ENCODE measurements around the gene SNN. TPM values are rescaled to one million over a fixed set of nuclear protein-coding genes. Genes with fewer than 3 reads are reported as not detected.

Gene SNN
- total and polyA plus RNA-seq, 2 of the 8 experiments (the other 6 are each of a cell fraction or from before 2014, with no cell fraction given), result 37.4 to 66.9 TPM

DNA sequence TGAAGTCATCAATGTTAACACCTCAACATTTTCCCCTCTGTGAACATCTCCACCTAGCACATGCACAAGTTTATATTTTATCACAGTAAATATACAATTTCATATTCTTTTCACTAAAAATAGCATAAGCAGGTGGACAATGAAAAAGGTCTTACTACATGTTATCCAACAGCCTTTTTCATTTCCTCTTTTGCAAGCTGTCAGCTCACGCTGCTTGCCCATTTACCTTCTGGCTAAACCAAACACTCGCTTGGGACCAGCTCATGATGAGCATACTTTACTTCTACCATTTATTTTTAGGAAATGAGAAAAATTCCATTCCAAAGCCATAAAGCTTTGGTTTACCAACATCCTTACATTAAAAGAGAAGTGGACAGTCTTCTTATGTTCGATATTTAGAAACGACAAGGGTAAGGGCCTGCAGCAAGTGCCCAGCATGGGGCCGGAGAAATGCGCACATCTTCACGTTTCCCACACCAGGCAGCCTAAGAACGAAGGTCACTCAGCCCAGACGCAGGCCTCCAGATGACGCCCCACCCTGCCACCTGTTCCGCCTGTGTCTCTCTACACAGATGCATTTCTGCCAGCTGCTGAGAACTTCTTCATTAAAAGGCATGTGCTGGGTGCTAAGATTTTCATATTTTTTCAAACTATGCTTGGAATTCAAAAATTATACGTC, 13.9 kb downstream of the SNN start:
- Histone ChIP-seq H3K9ac (replicated peaks in 1 of 4; ENCODE audit: extremely low read depth in 1 of 4, low read depth in 3 of 4, low read length in 3 of 4) (no peak overlapping the region), H2BK12ac (ENCODE audit: low read depth, low read length) (no peak overlapping the region), H3K36me3 (ENCODE audit: control insufficient read depth in 2 of 4, insufficient read depth in 4 of 4, low read length in 3 of 4) (peaks cover 3 to 24% (median 16%) of the 10 kb centered on the region in 4 experiments; a peak in 5 of 8 replicates), H3K56ac (replicated peaks; ENCODE audit: insufficient read length, low read depth, low read length) (no peak overlapping the region), H4K5ac (ENCODE audit: insufficient read length, low read depth, low read length) (no peak overlapping the region), H3K14ac (ENCODE audit: insufficient read length) (no peak overlapping the region), H4K20me1 (replicated peaks in 1 of 2; ENCODE audit: control insufficient read depth in 1 of 2, insufficient read depth in 2 of 2, low read length in 2 of 2) (peaks cover 1 to 14% of the 10 kb centered on the region in 2 experiments), H3K27ac (ENCODE audit: low read depth, low read length) (no peak overlapping the region), H2BK5ac (ENCODE audit: low read depth, low read length) (no peak overlapping the region), H3K4me3 (ENCODE audit: extremely low read depth in 1 of 4, insufficient read depth in 2 of 4, low read depth in 3 of 4, low read length in 4 of 4) (no peak overlapping the region), H2BK20ac (ENCODE audit: low read length) (no peak overlapping the region), H3K23ac (ENCODE audit: insufficient read length) (no peak overlapping the region), H2AFZ (ENCODE audit: low read length) (no peak overlapping the region), H3K79me2 (ENCODE audit: control insufficient read depth in 1 of 2, insufficient read depth in 2 of 2, low read length in 2 of 2) (no peaks in the 10 kb centered on the region), H3K79me1 (ENCODE audit: low read depth, low read length) (peaks cover 7% of the 10 kb centered on the region), H3K27me3 (replicated peaks in 1 of 4; ENCODE audit: control insufficient read depth in 3 of 4, extremely low read depth in 1 of 4, insufficient read depth in 3 of 4, low read length in 3 of 4) (no peaks in the 10 kb centered on the region), H3K9me3 (ENCODE audit: insufficient read depth in 2 of 2, low read depth in 1 of 2, low read length in 1 of 2) (no peaks in the 10 kb centered on the region), H3K4me2 (ENCODE audit: insufficient read depth in 1 of 2, low read depth in 2 of 2, low read length in 2 of 2) (no peak overlapping the region), H3K18ac (ENCODE audit: extremely low read depth, low read length) (no peak overlapping the region), H2BK120ac (replicated peaks; ENCODE audit: low read depth, low read length) (no peak overlapping the region), H3K23me2 (ENCODE audit: low read depth, low read length) (no peaks in the 10 kb centered on the region), H3K4me1 (replicated peaks in 1 of 4; ENCODE audit: control insufficient read depth in 3 of 4, insufficient read depth in 4 of 4, low read length in 3 of 4) (peaks cover 0 to 2% (median 0%) of the 10 kb centered on the region in 4 experiments; a peak in 2 of 7 replicates), H2AK5ac (ENCODE audit: low read depth, low read length) (no peak overlapping the region), H2BK15ac (ENCODE audit: low read length) (no peak overlapping the region), H3K4ac (replicated peaks; ENCODE audit: insufficient read length, low read depth, low read length) (no peak overlapping the region), H4K91ac (replicated peaks; ENCODE audit: insufficient read length, low read length) (no peak overlapping the region), H4K8ac (ENCODE audit: extremely low read depth, insufficient read depth, low read length) (0 out of 2 replicates have a peak overlapping the region, but pooled peaks have one; percentile 62)
- ChIA-PET CTCF (ENCODE audit: partially characterized antibody) (interaction anchor here (0.6 to 1.1 kb wide), 2 partner anchors 33 to 44 kb away, joined by 4 read pairs; no protein-coding TSS in a partner anchor), POLR2A (ENCODE audit: partially characterized antibody) (interaction anchor here (0.6 to 2.6 kb wide), 3 partner anchors 10 to 369 kb away, joined by 3 to 6 read pairs (median 4); no protein-coding TSS in a partner anchor)
- TF ChIP-seq, protein P1, sequence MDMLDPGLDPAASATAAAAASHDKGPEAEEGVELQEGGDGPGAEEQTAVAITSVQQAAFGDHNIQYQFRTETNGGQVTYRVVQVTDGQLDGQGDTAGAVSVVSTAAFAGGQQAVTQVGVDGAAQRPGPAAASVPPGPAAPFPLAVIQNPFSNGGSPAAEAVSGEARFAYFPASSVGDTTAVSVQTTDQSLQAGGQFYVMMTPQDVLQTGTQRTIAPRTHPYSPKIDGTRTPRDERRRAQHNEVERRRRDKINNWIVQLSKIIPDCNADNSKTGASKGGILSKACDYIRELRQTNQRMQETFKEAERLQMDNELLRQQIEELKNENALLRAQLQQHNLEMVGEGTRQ (IDR thresholded peaks at IDR 0.05; ENCODE audit: low read length), result no peak
- TF ChIP-seq JUND (IDR thresholded peaks at IDR 0.05; ENCODE audit: low read length) (no peak), BACH1 (IDR thresholded peaks at IDR 0.05; ENCODE audit: low read length) (no peak), SIRT6 (IDR thresholded peaks at IDR 0.05; ENCODE audit: low read length) (no peak)
- DNase-seq (ENCODE audit: low read depth in 1 of 2, low spot score in 2 of 2), result no peak
- 84% methylated on average over 12 of the region's 12 CpGs; no CpG with 5 or more reads in 1 of the 2 experiments for WGBS, 2 experiments (ENCODE audit: extremely low coverage in 1 of 2, insufficient coverage in 1 of 2, insufficient read length in 1 of 2, insufficient replicate concordance in 2 of 2, low coverage in 1 of 2, low lambda C conversion rate in 2 of 2, missing lambda C conversion rate in 1 of 2)
- FAIRE-seq, result no peak
